Left forelimb (tissue), 1 donor: ENCODE data around the gene CSF1.
"Not testable (repeated sequence)": the region's sequence is repeated elsewhere in the genome, so short reads cannot be mapped to it uniquely, and the experiment has no call there.

ENCODE experiments used
- DNase-seq: peaks from one replicate; pipeline ENCODE4 v3.0.0-alpha.2; 2018; ENCODE audit warnings: low spot score

CSF1 gene

DNA sequence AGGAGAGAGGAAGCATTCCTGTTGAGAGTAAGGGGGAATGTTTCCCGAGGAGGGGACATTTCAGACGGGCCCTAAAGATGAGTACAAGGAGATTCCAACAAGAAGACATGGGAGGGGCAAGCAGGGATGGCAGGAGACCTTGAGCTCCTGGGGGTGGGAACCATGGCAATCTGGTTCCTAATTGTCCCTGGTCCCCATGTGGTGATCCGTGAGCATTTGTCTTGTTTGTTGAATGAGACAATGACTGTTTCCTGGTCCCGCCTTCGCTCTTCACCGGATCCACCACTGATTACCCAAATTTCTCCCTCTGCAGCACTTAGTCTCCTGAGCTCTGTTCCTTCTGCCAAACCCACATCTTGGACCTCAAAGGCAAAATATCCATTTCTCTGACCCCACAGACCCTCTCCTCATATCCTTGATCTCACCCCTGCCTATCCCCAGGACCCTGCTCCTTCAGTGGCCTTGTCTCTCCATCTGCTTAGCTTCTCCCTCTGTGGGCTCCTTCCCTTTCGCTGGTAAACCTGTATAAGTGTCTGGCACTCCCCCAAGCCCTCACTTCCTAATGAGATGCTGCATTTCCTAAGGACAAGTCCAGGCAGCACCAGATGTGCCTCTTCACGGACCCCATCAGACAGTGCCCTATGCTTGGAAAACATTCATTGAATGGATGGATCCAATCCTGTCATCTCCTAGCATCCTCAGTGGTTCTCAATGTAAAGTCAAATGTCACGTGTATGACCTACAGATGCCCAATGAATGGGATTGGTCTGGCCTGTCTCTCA is 8.3 kb upstream of the CSF1 start:
- DNase-seq: no peak

DNA sequence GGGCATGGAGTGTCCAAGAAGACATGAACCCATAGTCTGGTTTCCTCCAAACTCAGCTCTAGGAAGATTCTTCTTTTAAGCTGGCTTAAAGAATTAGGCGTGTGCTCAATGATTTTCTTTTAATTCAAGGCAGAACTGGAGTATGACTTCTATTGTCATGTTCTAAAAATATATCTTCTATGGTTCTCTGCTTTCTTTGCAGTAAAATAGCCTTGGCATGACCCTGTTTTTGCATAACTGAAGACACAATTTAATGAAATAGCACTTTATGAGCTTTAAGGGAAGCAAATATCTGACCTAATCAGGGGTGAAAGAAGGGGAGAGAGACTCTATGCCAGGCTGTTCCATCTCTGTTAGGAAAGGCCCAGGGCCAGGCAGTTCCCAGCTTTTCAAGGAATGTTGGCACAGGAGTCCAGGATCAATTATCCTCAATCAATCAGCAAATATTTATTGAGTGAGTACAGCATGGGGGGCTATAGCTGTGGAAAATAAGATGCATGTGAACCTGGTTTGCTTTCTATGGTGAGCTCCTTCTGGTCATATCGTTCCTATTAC is 7.2 kb upstream of the CSF1 start:
- DNase-seq: no peak

DNA sequence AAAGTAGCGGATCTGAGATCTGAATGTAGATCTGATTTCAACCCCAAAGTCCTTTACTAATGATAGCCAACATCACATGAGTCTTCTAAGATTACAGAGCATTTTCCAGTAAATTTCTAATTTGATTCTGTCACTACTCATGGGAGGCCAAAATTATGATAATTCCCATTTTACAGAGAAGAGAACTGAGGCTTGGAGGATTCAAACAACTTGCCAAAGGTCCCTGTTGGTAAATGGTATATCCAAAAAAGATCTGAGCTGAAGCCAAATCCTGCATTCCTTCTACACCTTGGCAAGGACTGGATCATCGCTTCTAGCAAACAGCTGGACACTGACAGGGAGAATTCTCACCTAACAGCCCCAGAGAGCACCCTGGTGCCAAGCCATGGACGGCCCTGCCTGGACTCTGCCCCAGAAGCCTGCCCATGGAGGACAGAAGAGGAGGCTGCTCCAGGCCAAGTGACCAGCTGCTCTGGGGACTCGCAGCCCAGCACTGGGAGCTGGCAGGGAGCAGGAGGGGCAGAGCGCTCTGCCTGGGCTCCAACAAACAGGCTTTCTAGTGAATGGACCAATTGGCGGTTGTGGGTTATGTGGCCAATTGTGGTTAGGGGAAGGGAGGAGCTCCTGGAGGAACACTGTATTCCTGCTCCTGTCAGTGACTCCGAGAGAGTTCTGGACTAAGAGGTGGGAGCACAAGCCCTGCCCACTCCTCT is 6.4 kb upstream of the CSF1 start:
- DNase-seq: no peak

DNA sequence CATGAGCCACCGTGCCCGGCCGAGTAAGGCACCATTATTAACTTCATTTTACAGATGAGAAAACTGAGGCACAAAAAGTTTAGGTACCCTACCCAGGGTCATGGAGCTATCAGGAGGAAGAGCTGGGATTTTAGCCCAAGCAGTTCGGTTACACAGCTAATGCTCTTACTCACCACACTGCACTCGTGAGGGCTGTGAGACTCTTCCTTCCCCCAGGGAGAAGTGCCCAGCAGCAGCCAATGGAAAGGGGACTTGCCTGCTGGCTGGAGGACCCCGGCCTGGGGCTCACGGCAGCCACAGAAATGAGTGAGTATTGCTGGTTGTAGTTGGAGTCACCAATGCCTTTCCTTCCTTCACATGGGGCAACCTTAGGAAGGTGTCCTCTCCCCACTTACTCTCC is 5.2 kb upstream of the CSF1 start:
- DNase-seq: no peak

DNA sequence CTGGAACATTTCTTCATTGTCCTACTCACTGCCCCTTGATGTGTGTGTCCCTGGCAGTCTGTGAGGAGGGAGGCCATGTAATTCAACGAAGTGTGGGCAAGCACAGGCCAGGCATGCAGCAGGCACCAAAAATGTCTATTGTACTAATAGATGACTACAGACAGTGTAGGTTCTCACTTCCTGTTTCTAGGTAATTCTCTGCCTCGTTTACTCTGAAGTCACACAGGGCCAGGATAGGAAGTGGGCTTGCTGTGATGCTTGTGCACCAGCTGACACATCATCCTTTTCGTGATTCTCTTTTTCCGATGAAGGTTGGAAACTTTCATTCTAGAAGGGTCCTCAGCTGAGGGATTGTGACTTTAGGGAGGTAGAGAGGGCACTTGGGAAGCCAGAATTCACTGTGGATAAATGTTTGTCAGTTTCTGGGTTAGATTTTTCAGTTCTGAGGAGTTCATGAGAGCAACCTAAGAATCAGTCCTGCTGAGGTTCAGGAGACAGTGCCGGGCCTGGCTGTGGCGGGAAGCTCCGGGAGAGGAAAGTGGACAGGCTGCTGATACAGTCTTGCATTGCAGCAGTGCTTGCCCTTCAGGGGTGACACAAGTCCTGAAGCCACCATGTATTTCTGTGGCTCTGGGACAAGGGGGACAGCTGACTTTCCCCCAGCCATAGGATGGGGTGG is 4.3 kb upstream of the CSF1 start:
- no peak for DNase-seq

DNA sequence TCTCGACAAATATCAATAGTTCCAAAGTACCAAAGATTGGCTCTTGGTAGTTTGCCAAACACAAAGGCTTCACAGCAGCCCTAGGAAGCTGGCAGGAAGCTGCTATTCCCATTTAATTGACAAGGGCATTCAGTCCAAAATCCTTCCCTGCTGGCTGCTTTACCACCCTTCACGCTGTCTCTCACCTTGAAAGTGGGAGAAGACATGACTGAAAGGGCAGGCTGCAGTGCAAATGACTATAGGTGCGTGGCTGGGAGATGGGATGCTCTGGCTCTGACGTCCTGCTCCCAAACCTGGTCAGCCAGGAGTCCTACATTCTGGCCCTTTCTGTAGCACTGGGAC is 3.8 kb upstream of the CSF1 start:
- DNase-seq: no peak

DNA sequence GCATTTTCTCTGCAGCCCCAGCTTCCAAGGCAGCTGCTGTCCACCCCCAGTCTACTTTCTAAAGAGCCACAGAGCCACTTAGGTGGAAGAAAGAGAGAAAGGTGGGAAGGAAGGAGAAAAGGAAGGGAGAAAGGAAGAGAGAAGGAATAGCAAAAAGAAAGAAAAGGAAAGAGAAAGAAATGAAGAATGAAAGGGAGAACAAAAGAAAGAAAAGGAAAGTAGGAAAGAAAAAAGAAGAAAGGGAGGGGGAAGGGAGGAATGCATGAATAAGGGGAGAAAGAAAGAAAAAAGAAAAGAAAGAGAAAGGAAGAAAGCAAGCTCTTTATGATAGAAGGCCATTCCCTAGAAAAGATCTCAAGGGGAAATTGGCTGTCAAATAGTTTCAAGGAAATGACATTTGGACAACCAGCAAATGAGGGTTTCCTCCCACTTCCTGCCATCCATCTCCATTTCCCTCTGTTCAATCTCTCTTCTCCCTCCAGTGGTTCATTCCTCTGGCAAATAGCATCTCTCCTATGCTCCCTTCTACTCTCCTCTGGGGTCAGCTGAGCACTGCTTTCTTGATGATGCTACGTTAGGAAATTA is 3.4 kb upstream of the CSF1 start:
- DNase-seq: no peak

DNA sequence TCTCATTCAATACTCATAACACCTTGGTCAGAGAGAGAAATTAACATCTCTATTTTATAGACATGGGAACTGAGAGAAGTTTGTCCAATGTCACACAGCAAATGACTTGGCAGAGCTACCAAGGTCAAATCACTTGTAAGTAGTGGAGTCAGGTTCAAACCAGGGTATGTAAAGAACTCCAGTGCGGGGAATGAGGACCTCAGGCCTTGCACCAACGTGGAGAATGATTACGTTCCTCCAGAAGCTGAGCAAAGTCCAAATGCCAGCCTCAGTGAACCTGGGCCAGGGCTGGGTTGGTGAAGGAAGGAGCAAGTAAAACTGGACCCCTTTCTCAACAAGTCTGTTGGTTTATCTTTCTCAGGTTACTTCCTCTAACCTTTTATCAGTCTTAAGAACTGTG is 1.8 kb upstream of the CSF1 start:
- no peak for DNase-seq

DNA sequence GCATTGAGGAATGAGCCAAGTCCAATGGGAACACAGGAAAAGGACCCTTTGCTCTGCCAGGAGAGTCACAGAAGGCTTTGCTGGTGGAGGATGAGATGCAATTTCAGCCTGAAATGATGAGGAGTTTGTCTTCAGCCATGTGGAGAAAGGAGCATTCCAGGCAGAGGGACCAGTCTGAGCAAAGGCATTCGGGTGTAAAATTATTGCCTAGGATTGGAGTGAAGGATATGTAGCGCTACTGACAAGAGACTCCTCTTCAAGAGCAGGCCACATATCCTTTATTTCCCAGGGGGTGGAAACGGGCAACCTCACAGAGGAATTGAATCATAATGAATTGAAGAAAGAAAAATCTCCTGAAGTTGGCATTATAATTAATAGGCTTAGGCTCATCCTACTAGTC is 1.1 kb upstream of the CSF1 start:
- DNase-seq: no peak

DNA sequence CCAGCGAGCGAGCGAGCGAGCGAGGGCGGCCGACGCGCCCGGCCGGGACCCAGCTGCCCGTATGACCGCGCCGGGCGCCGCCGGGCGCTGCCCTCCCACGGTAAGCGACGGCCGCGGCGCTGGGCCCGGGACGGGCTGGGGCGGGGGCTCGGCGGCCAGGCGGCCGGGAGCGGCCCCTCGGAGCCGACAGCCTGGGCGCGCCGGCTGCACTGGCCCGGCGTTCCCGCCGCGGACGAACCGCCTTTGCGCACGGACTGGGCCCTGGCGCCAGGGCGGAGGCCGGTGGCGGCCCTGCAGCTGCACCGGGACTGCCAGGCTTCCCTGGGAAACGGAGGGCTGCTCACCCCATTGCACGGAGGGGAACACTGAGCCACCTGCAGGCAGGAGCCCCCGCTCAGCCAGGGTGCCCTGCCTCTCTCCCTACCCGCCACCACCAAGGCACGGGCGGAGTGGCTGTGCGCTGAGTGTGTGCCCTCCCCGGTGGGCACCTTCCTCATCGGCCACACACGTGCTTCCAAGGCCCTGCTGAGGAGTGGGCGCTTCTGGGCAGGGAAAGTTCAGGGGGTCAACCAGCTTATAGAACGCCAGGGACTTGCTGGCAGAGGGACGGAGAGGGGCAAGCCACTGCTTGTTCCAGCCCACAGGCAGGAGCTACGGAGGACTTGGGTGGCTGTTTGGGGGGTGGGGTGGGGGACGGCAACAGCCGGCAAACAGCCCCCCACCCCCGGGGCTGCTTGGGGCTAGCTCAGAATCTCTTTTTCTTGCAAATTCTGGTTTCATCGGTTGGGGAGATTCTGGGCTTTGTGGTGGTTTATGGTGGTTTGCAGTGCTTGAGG is 532 bp downstream of the CSF1 start:
- no peak for DNase-seq

DNA sequence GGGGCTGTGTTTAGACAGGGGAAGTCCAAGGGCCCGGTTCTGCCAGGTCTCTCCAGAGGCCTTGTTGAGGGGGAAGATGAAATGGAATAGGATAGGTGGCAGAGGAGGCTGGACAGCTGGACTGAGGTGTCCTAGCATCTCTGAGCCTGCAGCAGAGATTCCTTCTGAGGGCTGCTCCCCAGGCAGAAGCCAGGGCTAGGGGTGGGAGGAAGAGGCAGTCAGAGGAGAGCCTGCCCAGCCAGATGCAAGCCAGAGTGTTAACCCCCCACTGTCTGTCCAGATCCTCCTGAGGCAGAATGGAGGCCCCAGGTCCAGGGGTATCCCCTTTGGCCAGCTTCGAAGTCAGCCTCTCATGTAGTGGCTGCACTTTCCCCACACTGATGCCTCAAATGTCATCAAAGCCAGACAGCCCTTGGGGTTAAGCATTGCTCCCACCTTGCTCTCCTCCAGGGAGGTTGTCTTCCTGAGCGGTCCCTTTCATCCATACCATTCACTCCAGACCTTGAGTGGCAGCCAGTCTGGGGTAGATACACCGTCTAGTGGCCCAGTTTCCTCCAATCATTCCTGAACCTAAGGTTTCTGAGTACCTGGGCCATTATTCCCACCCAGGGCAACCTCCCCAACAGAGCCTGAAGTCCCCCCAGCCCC is 1.7 kb downstream of the CSF1 start:
- no peak for DNase-seq

DNA sequence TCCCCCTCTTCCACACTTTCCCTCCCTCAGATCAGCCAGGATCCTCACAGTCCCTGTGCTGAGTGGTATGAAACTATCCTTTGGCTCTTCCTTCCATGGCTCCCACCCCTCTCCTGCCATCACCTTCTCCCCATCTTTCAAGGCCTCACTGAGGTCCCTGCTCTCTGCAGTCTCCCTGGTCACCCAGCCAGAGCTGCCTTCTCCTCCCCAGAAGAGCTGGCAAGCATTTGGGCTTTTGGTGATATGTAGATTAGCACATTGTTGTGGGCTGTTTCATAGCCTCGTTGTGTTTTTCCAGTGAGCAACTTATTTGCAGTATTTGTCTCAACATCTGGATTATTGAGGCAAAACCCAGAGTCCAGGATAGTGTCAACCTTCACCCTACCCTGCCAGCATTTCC is 2.2 kb downstream of the CSF1 start:
- DNase-seq: no peak

DNA sequence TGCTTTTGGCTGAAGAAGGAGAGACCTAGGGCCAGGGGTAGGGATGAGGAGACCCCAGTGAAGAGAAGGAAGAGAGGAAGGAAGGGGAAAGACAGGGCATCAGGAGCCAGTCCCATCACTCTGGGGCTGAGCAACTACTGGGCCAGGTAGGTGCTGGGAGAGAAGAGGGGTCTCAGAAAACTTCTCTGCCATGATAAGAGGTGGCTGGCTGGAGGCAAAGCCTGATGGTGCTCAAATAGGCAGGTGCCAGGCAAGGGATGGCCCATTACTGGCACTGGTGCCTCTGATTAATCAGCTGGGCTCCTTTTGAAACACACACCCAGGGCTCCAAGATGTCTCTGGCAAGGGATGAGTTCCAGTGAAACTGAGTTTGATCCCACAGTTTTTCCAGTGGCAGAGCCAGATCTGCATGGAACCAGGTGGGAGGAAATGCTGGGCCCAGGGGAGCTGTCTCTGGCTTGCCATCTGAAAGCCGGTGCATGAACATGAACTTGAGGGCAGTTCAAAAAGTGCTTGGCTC is 2.8 kb downstream of the CSF1 start:
- DNase-seq: no peak

DNA sequence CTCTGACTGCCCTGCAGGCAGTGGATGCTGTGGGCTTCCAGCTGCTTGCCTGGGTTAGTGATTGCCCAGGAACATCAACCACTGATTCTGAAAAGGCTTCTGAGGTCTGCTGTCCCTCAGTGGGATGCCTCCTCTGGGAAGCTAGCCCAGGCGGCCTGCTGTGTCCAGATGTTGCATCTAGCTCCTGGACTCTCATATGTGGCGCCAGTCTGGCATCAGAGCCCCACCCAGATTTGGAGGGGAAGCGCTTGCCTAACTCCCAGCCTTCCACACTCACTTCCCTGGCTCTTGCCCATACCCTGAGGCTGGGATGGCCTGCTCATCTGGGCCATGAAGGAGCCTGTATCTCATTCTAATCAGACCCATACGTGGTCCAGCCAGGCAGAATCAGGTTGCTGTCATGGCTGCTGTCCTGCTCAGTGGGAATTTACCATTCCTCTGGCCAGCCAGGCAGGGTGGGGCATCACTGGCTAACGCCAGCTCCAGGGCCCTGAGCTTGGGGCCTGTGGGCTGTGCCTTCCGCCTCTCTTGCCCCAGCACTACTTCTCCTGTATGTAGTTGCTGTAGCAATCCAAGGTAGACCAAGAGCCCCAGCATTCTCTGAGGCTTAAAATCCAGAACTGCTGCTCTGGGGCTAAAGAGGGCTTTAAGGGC is 4.1 kb downstream of the CSF1 start:
- no peak for DNase-seq

DNA sequence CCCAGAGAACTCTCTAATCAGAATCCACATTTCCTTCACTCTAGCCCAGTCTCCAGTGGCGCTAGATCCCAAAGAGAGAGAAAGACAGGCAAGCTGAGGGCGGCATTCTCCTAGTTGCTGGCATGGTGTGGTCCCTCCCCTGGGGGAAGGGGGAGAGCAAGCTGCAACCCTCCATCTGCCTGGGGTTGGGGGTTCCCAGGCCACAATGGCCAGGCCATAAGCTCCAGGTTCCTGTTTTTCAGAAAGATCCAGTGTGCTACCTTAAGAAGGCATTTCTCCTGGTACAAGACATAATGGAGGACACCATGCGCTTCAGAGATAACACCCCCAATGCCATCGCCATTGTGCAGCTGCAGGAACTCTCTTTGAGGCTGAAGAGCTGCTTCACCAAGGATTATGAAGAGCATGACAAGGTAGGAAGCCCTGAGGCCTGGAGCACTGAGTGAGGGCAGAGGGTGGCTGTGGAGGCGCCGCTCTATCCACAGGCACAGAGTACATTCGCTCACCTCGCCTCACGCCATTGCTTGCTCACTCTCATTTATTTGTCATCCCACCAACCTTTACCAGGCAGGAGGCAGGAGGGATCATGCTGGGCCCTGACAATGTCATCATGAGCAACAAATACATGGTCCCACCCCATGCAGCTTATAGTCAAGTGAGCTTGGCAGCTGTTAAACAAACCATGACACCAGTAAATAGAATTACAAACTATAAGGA is 6.6 kb downstream of the CSF1 start:
- DNase-seq: no peak

DNA sequence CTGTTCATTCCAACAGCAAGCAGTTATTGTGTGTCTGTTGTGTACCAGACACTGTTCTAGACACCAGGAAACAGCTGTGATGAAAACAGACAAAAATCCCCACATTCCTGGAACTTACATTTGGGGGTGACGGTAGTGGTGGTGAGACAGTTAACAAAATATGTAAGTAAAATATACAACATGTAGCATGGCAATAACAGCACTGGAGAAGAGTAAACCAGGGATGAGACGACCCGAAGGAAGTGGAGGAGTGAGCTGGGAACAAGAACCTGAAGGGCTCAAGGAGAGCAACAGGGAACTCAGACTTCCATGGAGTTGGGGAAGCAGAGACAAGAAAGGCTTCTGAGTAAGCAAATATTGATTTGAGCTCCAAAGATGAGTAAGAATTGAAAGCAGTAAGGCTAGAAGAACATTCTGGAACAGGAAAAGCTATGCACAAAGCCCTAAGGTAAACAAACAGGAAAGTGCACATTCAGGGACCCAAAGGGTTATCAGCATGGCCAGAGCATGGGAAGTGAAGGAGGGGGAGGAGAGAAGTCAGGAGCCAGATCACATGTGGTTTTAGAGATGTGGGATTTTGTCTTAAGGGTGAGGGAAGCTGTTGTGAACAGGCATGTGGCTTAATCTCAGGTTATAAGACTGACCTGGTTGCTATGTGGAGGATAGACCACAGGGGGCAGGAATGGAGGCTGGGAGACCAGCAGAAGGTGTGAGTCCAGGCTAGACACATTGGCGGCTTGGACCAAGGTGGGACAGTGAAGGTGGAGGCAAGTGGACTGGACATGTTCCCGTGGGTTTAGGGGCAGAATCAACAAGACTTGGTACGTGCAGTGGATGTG is 7.3 kb downstream of the CSF1 start:
- no peak for DNase-seq

DNA sequence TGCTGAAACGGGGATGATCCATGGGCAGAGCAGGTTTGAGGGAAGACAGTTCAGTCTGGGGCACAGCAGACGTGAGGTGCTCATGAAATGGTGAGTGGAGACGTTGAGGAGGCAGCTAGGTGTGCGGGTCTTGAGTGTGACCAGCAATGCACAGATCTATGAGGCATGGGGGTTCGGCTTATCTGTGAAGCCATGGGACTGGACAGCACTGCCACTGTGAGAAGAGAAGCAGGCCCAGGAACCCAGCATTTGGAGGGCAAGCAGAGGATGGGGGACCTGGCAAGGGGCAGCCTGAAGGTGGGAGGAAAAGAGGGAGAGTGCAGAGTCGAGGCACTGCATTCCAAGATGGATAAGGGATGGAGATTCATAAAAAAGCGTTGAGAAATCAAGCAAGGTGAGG is 8.0 kb downstream of the CSF1 start:
- DNase-seq: no peak

DNA sequence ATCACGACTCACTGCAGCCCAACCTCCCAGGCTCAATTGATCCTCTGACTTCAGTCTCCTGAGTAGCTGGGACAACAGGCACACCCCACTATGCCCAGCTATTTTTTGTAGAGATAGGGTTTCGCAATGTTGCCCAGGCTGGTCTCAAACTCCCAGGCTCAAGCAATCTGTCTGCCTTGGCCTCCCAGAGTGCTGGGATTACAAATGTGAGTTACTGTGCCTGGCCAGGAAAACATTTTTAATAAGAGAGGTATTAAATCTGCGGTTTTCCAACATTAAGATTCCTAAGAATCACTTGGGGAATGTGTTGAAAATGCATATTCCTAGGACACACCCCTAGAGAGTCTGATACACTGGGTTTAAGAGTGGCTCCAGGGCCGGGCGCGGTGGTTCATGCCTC is 8.7 kb downstream of the CSF1 start:
- no peak for DNase-seq

DNA sequence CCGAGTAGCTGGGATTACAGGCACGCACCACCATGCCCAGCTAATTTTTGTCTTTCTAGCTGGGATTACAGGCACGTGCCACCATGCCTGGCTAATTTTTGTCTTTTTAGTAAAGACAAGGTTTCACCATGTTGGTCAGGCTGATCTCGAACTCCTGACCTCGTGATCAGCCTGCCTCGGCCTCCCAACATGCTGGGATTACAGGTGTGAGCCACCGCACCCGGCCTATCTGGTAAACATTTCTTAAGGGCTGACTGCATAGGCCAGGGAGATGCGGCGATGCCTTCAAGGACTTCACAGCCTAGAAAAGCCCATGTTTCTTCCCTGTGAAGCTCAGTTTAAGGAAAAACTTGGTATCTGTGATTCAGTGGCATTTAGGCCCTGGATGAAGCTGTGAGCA is 9.7 kb downstream of the CSF1 start:
- not testable (repeated sequence) for DNase-seq
